HFFc6 (cell line): ENCODE data around the gene CPNE4. TPM values are rescaled to one million over a fixed set of nuclear protein-coding genes. Genes with fewer than 3 reads are reported as not detected.
A peak's percentile ranks its signal among the peaks of the same experiment; 100 is the strongest.

Experiments
- DNase-seq: peaks from one replicate; pipeline ENCODE4 v3.0.0-alpha.2; 2018
- H3K27ac Mint-ChIP-seq: 2 replicates; pipeline ENCODE4 v1.8.0; 2020; ENCODE audit warnings: mild to moderate bottlenecking, mixed read lengths
- H3K27me3 Mint-ChIP-seq: 2 replicates; pipeline ENCODE4 v1.8.0; 2021; ENCODE audit warnings: mild to moderate bottlenecking, moderate library complexity, mixed read lengths; ENCODE audit not compliant: insufficient read depth
- H3K36me3 Mint-ChIP-seq: 2 replicates; pipeline ENCODE4 v1.8.0; 2021; ENCODE audit warnings: low read depth, mixed read lengths
- H3K4me1 Mint-ChIP-seq: 2 replicates; pipeline ENCODE4 v1.8.0; 2020; ENCODE audit warnings: low read depth, mixed read lengths
- H3K4me3 Mint-ChIP-seq: 2 replicates; pipeline ENCODE4 v1.8.0; 2020; ENCODE audit warnings: mild to moderate bottlenecking, moderate library complexity, mixed read lengths
- H3K9me3 Mint-ChIP-seq: 2 replicates; pipeline ENCODE4 v1.8.0; 2020; ENCODE audit warnings: mild to moderate bottlenecking, mixed read lengths
- CTCF ChIP-seq: fragments of 200-600 bp; sonication (generic); IDR thresholded peaks from 2 replicates; pipeline ENCODE4 v1.5.0; 2021; ENCODE audit warnings: antibody characterized with exemption, mild to moderate bottlenecking
- total RNA-seq, 6 experiments: library from RNA; stranded (reverse); fragmentation: NEBNext Ultra II Directional; extraction: Animal tissue kit (Norgen Biotek cat#: 25700); gene quantifications; 2 replicates in 1 of 6; 3 replicates in 5 of 6; pipeline ENCODE4 v1.2.3, GENCODE V29; 2021

The CPNE4 gene
- total RNA-seq, 6 experiments from 2014 or later: not detected

- TF ChIP-seq CTCF: no peak
- H3K27ac Mint-ChIP-seq: no peak overlapping the region
- peaks cover 5% of the 10 kb centered on the region; the same call in 1 of the 2 replicates for H3K4me1 Mint-ChIP-seq
- DNase-seq: no peak
- H3K9me3 Mint-ChIP-seq: no peaks in the 10 kb centered on the region
- no peaks in the 10 kb centered on the region; the same call in 1 of the 2 replicates for H3K27me3 Mint-ChIP-seq
- no peaks in the 10 kb centered on the region for H3K36me3 Mint-ChIP-seq
- H3K4me3 Mint-ChIP-seq: no peak overlapping the region
These were observed 223.3 kb downstream of the CPNE4 start for GRCh38 chr3:131811481-131811880.

GRCh38 chr3:131807822-131808221 is 227.0 kb downstream of the CPNE4 start:
- TF ChIP-seq CTCF: no peak
- Mint-ChIP-seq H3K27ac (no peak overlapping the region), H3K4me3 (no peak overlapping the region), H3K4me1 (peaks cover 21% of the 10 kb centered on the region), H3K36me3 (no peaks in the 10 kb centered on the region), H3K9me3 (no peaks in the 10 kb centered on the region), H3K27me3 (no peaks in the 10 kb centered on the region; the same call in 1 of the 2 replicates)
- no peak for DNase-seq

GRCh38 chr3:131806736-131807135 is 228.1 kb downstream of the CPNE4 start:
- no peak for DNase-seq
- Mint-ChIP-seq H3K27me3 (no peaks in the 10 kb centered on the region; the same call in 1 of the 2 replicates), H3K36me3 (no peaks in the 10 kb centered on the region), H3K4me3 (no peak overlapping the region), H3K4me1 (peaks cover 16% of the 10 kb centered on the region), H3K9me3 (no peaks in the 10 kb centered on the region), H3K27ac (no peak overlapping the region)
- TF ChIP-seq CTCF: no peak

DNA sequence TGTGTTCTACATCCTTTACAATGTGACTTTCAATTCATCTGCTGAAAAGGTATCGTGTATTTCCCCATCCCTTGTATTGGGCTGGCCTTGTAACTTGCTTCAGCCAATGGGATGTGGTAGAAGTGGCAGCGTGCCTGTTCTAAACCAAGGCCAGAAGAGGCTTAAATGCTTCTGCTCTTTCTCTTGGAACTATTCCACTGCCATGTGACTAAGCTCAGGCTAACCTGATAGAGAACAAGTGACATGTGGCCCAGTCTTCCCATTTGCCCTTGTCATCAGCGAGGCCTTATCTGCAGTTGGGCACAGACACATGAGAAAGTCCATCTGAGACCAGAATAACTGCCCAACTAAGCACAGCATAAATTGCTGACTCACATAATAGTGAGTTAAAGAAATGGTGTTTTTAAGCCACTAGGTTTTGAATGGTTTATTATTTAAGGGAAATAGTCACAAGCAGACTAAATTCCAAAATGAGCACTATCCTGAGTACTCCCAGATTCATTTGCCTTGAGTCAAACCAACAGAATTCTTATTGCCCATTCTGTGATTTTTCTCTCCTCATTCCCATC is 230.2 kb downstream of the CPNE4 start:
- Mint-ChIP-seq H3K4me3 (no peak overlapping the region), H3K27me3 (no peaks in the 10 kb centered on the region; the same call in 1 of the 2 replicates), H3K9me3 (no peaks in the 10 kb centered on the region), H3K4me1 (peaks cover 16% of the 10 kb centered on the region), H3K36me3 (no peaks in the 10 kb centered on the region), H3K27ac (peak overlapping the region; percentile 46; the same call in 1 of the 2 replicates)
- TF ChIP-seq CTCF: no peak
- DNase-seq: peak; percentile 3

GRCh38 chr3:131803113-131803512 is 231.7 kb downstream of the CPNE4 start:
- H3K9me3 Mint-ChIP-seq: no peaks in the 10 kb centered on the region
- H3K27me3 Mint-ChIP-seq: no peaks in the 10 kb centered on the region
- H3K36me3 Mint-ChIP-seq: no peaks in the 10 kb centered on the region
- H3K27ac Mint-ChIP-seq: no peak overlapping the region
- no peak overlapping the region for H3K4me3 Mint-ChIP-seq
- DNase-seq: no peak
- H3K4me1 Mint-ChIP-seq: peaks cover 16% of the 10 kb centered on the region
- TF ChIP-seq CTCF: no peak
